WTC11 (cell line): ENCODE data around the gene CORO1C. TPM values are rescaled to one million over a fixed set of nuclear protein-coding genes. Genes with fewer than 3 reads are reported as not detected.

Experiments
- ATAC-seq: fragments of 200-7000 bp; cut with Tn5 transposase; 2 replicates; pipeline ENCODE4 v1.10.0; 2021; ENCODE audit warnings: mild to moderate bottlenecking, moderate library complexity
- CTCF ChIA-PET: fragments of 300-600 bp; sonication (Branson Sonifier 250); formaldehyde crosslinking; loops from one replicate; lab custom pipeline; 2021; ENCODE audit warnings: antibody characterized with exemption; lab: Charles Lee
- POLR2A ChIA-PET: fragments of 350-600 bp; sonication (Branson Sonifier 250); formaldehyde crosslinking; loops from one replicate; lab custom pipeline; 2021; ENCODE audit warnings: antibody characterized with exemption; lab: Charles Lee
- DNase-seq: peaks from one replicate; pipeline ENCODE4 v3.0.0; 2021; ENCODE audit warnings: low spot score
- H3K27ac Mint-ChIP-seq: 2 replicates; pipeline ENCODE4 v1.8.0; 2021; ENCODE audit warnings: mixed read lengths
- H3K27me3 Mint-ChIP-seq: 2 replicates; pipeline ENCODE4 v1.8.0; 2021; ENCODE audit warnings: low read depth, mild to moderate bottlenecking, moderate library complexity, mixed read lengths
- H3K36me3 Mint-ChIP-seq: 2 replicates; pipeline ENCODE4 v1.8.0; 2021; ENCODE audit warnings: mixed read lengths
- H3K4me1 Mint-ChIP-seq: 2 replicates; pipeline ENCODE4 v1.8.0; 2022; ENCODE audit warnings: mixed read lengths
- H3K4me3 Mint-ChIP-seq: 2 replicates; pipeline ENCODE4 v1.8.0; 2021; ENCODE audit warnings: mild to moderate bottlenecking, moderate library complexity, mixed read lengths
- H3K9me3 Mint-ChIP-seq: 2 replicates; pipeline ENCODE4 v1.8.0; 2021; ENCODE audit warnings: mixed read lengths
- AFF4 ChIP-seq: sonication (generic); formaldehyde crosslinking; IDR thresholded peaks from 2 replicates; pipeline ENCODE4 v1.8.1; 2023; ENCODE audit warnings: mild to moderate bottlenecking, missing genetic modification reagents, borderline replicate concordance
- AR ChIP-seq: fragments of 250-450 bp; sonication (Bioruptor Pico); IDR thresholded peaks from 2 replicates; pipeline ENCODE4 v1.9.0; 2021; ENCODE audit warnings: mild to moderate bottlenecking
- CREB1 ChIP-seq: sonication (generic); formaldehyde crosslinking; IDR thresholded peaks from 2 replicates; pipeline ENCODE4 v1.8.0; 2023; ENCODE audit warnings: mild to moderate bottlenecking, missing genetic modification reagents
- E2F5 ChIP-seq: sonication (generic); formaldehyde crosslinking; IDR thresholded peaks from 2 replicates; pipeline ENCODE4 v1.8.1; 2022; ENCODE audit warnings: mild to moderate bottlenecking, moderate library complexity, missing genetic modification reagents
- ESRRA ChIP-seq: sonication (generic); formaldehyde crosslinking; IDR thresholded peaks from 2 replicates; pipeline ENCODE4 v1.8.1; 2022; ENCODE audit warnings: mild to moderate bottlenecking, missing genetic modification reagents, borderline replicate concordance
- FOXJ3 ChIP-seq: sonication (generic); formaldehyde crosslinking; IDR thresholded peaks from 2 replicates; pipeline ENCODE4 v1.9.0; 2021; ENCODE audit warnings: missing genetic modification reagents, mild to moderate bottlenecking, borderline replicate concordance
- GABPB1 ChIP-seq: sonication (generic); formaldehyde crosslinking; IDR thresholded peaks from 2 replicates; pipeline ENCODE4 v1.8.1; 2023; ENCODE audit warnings: mild to moderate bottlenecking, missing genetic modification reagents
- GTF2I ChIP-seq: fragments of 250-450 bp; sonication (Bioruptor Pico); conservative IDR thresholded peaks from 2 replicates; pipeline ENCODE4 v1.4.0; 2021; ENCODE audit warnings: mild to moderate bottlenecking
- HMGA2 ChIP-seq: fragments of 250-450 bp; sonication (Bioruptor Pico); IDR thresholded peaks from 2 replicates; pipeline ENCODE4 v1.4.0; 2021; ENCODE audit warnings: mild to moderate bottlenecking, moderate library complexity
- HMGXB4 ChIP-seq: sonication (generic); formaldehyde crosslinking; IDR thresholded peaks from 2 replicates; pipeline ENCODE4 v1.8.1; 2023; ENCODE audit warnings: mild to moderate bottlenecking, moderate library complexity, missing genetic modification reagents
- IRF1 ChIP-seq: sonication (generic); formaldehyde crosslinking; IDR thresholded peaks from 2 replicates; pipeline ENCODE4 v1.8.0; 2023; ENCODE audit warnings: missing genetic modification reagents
- JUN ChIP-seq: sonication (generic); formaldehyde crosslinking; IDR thresholded peaks from 2 replicates; pipeline ENCODE4 v1.8.0; 2023; ENCODE audit warnings: mild to moderate bottlenecking, missing genetic modification reagents
- NFATC4 ChIP-seq: fragments of 250-450 bp; sonication (Bioruptor Pico); IDR thresholded peaks from 2 replicates; pipeline ENCODE4 v1.9.0; 2021; ENCODE audit warnings: mild to moderate bottlenecking
- NFYB ChIP-seq: sonication (generic); formaldehyde crosslinking; conservative IDR thresholded peaks from 2 replicates; pipeline ENCODE4 v1.8.0; 2022; ENCODE audit warnings: low read depth, missing genetic modification reagents
- PREB ChIP-seq: sonication (generic); formaldehyde crosslinking; IDR thresholded peaks from 2 replicates; pipeline ENCODE4 v1.8.1; 2022; ENCODE audit warnings: mild to moderate bottlenecking, missing genetic modification reagents, moderate library complexity, borderline replicate concordance
- RORB ChIP-seq: fragments of 250-450 bp; sonication (Bioruptor Pico); IDR thresholded peaks from 2 replicates; pipeline ENCODE4 v1.9.0; 2021; ENCODE audit warnings: mild to moderate bottlenecking
- SOX15 ChIP-seq: fragments of 250-450 bp; sonication (Bioruptor Pico); IDR thresholded peaks from 2 replicates; pipeline ENCODE4 v1.9.0; 2021; ENCODE audit warnings: mild to moderate bottlenecking
- SP1 ChIP-seq: sonication (generic); formaldehyde crosslinking; conservative IDR thresholded peaks from 2 replicates; pipeline ENCODE4 v1.8.1; 2022; ENCODE audit warnings: missing genetic modification reagents
- ZNF396 ChIP-seq: fragments of 250-450 bp; sonication (Bioruptor Pico); IDR thresholded peaks from 2 replicates; pipeline ENCODE4 v1.8.0; 2021; ENCODE audit warnings: mild to moderate bottlenecking, moderate library complexity, borderline replicate concordance
- ZNF532 ChIP-seq: fragments of 250-450 bp; sonication (Bioruptor Pico); IDR thresholded peaks from 2 replicates; pipeline ENCODE4 v1.9.0; 2021; ENCODE audit warnings: mild to moderate bottlenecking, borderline replicate concordance
- total RNA-seq: library from RNA; stranded (reverse); gene quantifications from 3 replicates; pipeline ENCODE4 v1.2.3, GENCODE V29; 2021

CORO1C gene
- total RNA-seq, 1 experiment from 2014 or later, result 113 TPM

- TF ChIP-seq E2F5 (no peak), CREB1 (CRISPR knock-in tag) (no peak), SOX15 (no peak), NFYB (CRISPR knock-in tag) (no peak)
- TF ChIP-seq, all 79 proteins: peak for 0
Observed at GRCh38 chr12:108667349-108667748, 64.0 kb downstream of the CORO1C start (continued).

GRCh38 chr12:108666401-108666881 lies 64.9 kb downstream of the CORO1C start:
- Mint-ChIP-seq H3K9me3 (no peaks in the 10 kb centered on the region), H3K36me3 (no peaks in the 10 kb centered on the region; the same call in 1 of the 2 replicates), H3K4me1 (peaks cover 40% of the 10 kb centered on the region), H3K27ac (no peak overlapping the region), H3K27me3 (no peaks in the 10 kb centered on the region), H3K4me3 (no peak overlapping the region)
- ATAC-seq (no peak), DNase-seq (no peak)
- ChIA-PET CTCF (interaction anchor here (0.7 to 3.7 kb wide), 9 partner anchors 12 to 137 kb away, joined by 3 to 98 read pairs (median 7); no protein-coding TSS in a partner anchor), POLR2A (interaction anchor here (1.2 kb wide), 1 partner anchor 138 kb away, joined by 3 read pairs; no protein-coding TSS in a partner anchor)
- TF ChIP-seq FOXJ3 (CRISPR knock-in tag) (no peak), HMGXB4 (CRISPR knock-in tag) (no peak), SP1 (CRISPR knock-in tag) (no peak), ZNF532 (CRISPR knock-in tag) (no peak), IRF1 (CRISPR knock-in tag) (no peak), RORB (no peak), GABPB1 (CRISPR knock-in tag) (no peak), HMGA2 (CRISPR knock-in tag) (no peak), ESRRA (no peak), AR (no peak), PREB (CRISPR knock-in tag) (no peak), ZNF396 (CRISPR knock-in tag) (no peak), AFF4 (CRISPR knock-in tag) (no peak), CREB1 (CRISPR knock-in tag) (no peak), JUN (CRISPR knock-in tag) (no peak), GTF2I (no peak), NFATC4 (CRISPR knock-in tag) (no peak)
